ENCODE measurements around the gene KCNT1.

Gene KCNT1

GRCh38 chr9:135830496-135830895 is 128.5 kb downstream of the KCNT1 start:
- Histone ChIP-seq H4K20me1 (ENCODE audit: low read depth, low read length) (peaks cover 3% of the 10 kb centered on the region; the same call in 1 of the 2 replicates), H3K79me2 (ENCODE audit: insufficient read depth, low read length) (no peaks in the 10 kb centered on the region; the same call in 1 of the 2 replicates), H3K9me2 (replicated peaks; ENCODE audit: insufficient read depth, low read length) (no peaks in the 10 kb centered on the region), H3K4me3 (ENCODE audit: insufficient read depth, low read length, poor library complexity, severe bottlenecking) (no peak overlapping the region), H3K36me3 (ENCODE audit: low read length) (no peaks in the 10 kb centered on the region), H3F3A (ENCODE audit: insufficient read depth) (no peaks in the 10 kb centered on the region), H2AFZ (ENCODE audit: low read depth, low read length, severe bottlenecking) (no peak overlapping the region), H3K9me3 (ENCODE audit: insufficient read depth, low read length) (no peaks in the 10 kb centered on the region), H3K9ac (ENCODE audit: low read length) (no peak overlapping the region), H3K27me3 (ENCODE audit: low read length) (no peaks in the 10 kb centered on the region), H3K4me2 (ENCODE audit: low read depth, low read length, poor library complexity, severe bottlenecking) (no peak overlapping the region), H3K27ac (ENCODE audit: low read depth, low read length) (no peak overlapping the region)
- no peak for TF ChIP-seq CTCF (IDR thresholded peaks at IDR 0.05; ENCODE audit: insufficient read depth, low read length, poor library complexity, severe bottlenecking)
- TF ChIP-seq EZH2phosphoT487 (conservative IDR thresholded peaks at IDR 0.05; ENCODE audit: low read length), result no peak

GRCh38 chr9:135833864-135834263 is 131.9 kb downstream of the KCNT1 start:
- Histone ChIP-seq H3K4me2 (ENCODE audit: low read depth, low read length, poor library complexity, severe bottlenecking) (no peak overlapping the region), H3K36me3 (ENCODE audit: low read length) (no peaks in the 10 kb centered on the region), H3K9me3 (ENCODE audit: insufficient read depth, low read length) (no peaks in the 10 kb centered on the region), H4K20me1 (ENCODE audit: low read depth, low read length) (peaks cover 3% of the 10 kb centered on the region; the same call in 1 of the 2 replicates), H3K9me2 (replicated peaks; ENCODE audit: insufficient read depth, low read length) (no peaks in the 10 kb centered on the region), H3F3A (ENCODE audit: insufficient read depth) (no peaks in the 10 kb centered on the region), H3K27ac (ENCODE audit: low read depth, low read length) (no peak overlapping the region), H3K79me2 (ENCODE audit: insufficient read depth, low read length) (no peaks in the 10 kb centered on the region; the same call in 1 of the 2 replicates), H3K27me3 (ENCODE audit: low read length) (no peaks in the 10 kb centered on the region), H3K4me3 (ENCODE audit: insufficient read depth, low read length, poor library complexity, severe bottlenecking) (no peak overlapping the region), H3K9ac (ENCODE audit: low read length) (no peak overlapping the region), H2AFZ (ENCODE audit: low read depth, low read length, severe bottlenecking) (no peak overlapping the region)
- TF ChIP-seq CTCF (IDR thresholded peaks at IDR 0.05; ENCODE audit: insufficient read depth, low read length, poor library complexity, severe bottlenecking) (no peak), EZH2phosphoT487 (conservative IDR thresholded peaks at IDR 0.05; ENCODE audit: low read length) (no peak)

GRCh38 chr9:135835131-135835530 is 133.1 kb downstream of the KCNT1 start:
- peaks cover 11% of the 10 kb centered on the region for H3K79me2 ChIP-seq (ENCODE audit: insufficient read depth, low read length)
- no peak overlapping the region for H3K9ac ChIP-seq (ENCODE audit: low read length)
- H3K27ac ChIP-seq (ENCODE audit: low read depth, low read length), result no peak overlapping the region
- no peaks in the 10 kb centered on the region for H3F3A ChIP-seq (ENCODE audit: insufficient read depth)
- H3K27me3 ChIP-seq (ENCODE audit: low read length), result no peaks in the 10 kb centered on the region
- no peaks in the 10 kb centered on the region for H3K36me3 ChIP-seq (ENCODE audit: low read length)
- peaks cover under 1% of the 10 kb centered on the region; the same call in 1 of the 2 replicates for H4K20me1 ChIP-seq (ENCODE audit: low read depth, low read length)
- no peak overlapping the region for H3K4me2 ChIP-seq (ENCODE audit: low read depth, low read length, poor library complexity, severe bottlenecking)
- no peak overlapping the region for H3K4me3 ChIP-seq (ENCODE audit: insufficient read depth, low read length, poor library complexity, severe bottlenecking)
- TF ChIP-seq CTCF (IDR thresholded peaks at IDR 0.05; ENCODE audit: insufficient read depth, low read length, poor library complexity, severe bottlenecking) (no peak), EZH2phosphoT487 (conservative IDR thresholded peaks at IDR 0.05; ENCODE audit: low read length) (no peak)
- no peaks in the 10 kb centered on the region for H3K9me2 ChIP-seq (replicated peaks; ENCODE audit: insufficient read depth, low read length)
- H2AFZ ChIP-seq (ENCODE audit: low read depth, low read length, severe bottlenecking), result no peak overlapping the region
- no peaks in the 10 kb centered on the region for H3K9me3 ChIP-seq (ENCODE audit: insufficient read depth, low read length)
